GM21381 (cell line): ENCODE measurements around the gene RAP1GAP2.
"Not testable (repeated sequence)": the region's sequence is repeated elsewhere in the genome, so short reads cannot be mapped to it uniquely, and the experiment has no call there.

Experiments used
- ATAC-seq: cut with Tn5 transposase; IDR thresholded peaks from one replicate; pipeline ENCODE4 v1.9.1; 2021; ENCODE audit warnings: mild to moderate bottlenecking, moderate library complexity; ENCODE audit not compliant: unreplicated experiment

RAP1GAP2 gene

DNA sequence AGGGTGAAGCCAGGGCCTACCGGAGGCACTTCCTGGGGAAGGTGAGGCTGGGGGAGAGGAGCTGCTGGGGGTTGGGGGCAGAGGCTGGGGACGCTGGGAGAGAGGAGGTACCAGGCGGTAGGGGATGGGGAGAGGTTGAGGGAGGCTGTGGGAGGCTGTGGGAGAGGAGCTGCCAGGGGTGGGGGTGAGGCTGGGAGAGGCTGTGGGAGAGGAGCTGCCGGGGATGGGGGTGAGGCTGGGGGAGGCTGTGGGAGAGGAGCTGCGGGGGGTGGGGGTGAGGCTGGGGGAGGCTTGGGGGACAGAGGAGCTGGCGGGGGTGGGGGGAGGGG lies 167.8 kb downstream of the RAP1GAP2 start:
- ATAC-seq, result no peak

DNA sequence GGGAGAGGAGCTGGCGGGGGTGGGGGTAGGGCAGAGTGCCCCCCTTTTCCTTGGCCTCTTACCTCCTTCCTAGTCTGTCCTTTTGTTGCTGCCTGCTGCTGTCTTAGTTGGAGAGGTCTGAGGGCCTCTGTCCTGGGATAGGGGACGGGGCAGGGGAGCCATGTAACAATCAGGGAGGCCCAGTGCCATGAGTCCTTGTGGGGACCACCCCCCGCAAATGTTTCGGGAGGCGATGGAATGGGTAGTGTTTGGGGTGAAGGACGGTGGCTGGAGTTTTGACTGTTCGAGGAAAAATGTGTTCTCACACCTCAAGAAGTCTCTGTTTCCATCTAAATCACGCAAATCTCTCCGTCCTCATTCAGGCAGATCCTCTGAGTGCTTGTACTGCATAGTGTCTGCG lies 168.1 kb downstream of the RAP1GAP2 start:
- no peak for ATAC-seq

DNA sequence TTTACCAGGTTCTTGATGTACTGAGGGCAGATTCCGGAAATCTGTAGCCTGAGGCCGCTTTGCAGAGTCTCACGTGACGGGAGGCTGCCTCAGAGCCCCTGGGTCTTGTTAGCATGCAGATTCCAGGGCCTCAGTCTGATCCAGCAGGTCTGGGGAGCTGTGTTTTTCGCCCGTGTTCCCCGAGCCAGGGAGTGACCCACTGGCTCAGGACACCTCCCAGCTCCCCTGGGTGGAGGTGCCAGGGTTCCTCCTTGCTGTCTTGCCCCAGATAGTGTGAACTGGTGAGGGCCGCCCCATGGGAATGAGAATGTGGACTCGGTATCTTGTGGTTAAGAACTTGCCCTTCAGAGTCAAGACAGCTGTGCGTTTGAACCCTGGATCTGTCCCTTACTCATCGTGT lies 168.6 kb downstream of the RAP1GAP2 start:
- no peak for ATAC-seq

DNA sequence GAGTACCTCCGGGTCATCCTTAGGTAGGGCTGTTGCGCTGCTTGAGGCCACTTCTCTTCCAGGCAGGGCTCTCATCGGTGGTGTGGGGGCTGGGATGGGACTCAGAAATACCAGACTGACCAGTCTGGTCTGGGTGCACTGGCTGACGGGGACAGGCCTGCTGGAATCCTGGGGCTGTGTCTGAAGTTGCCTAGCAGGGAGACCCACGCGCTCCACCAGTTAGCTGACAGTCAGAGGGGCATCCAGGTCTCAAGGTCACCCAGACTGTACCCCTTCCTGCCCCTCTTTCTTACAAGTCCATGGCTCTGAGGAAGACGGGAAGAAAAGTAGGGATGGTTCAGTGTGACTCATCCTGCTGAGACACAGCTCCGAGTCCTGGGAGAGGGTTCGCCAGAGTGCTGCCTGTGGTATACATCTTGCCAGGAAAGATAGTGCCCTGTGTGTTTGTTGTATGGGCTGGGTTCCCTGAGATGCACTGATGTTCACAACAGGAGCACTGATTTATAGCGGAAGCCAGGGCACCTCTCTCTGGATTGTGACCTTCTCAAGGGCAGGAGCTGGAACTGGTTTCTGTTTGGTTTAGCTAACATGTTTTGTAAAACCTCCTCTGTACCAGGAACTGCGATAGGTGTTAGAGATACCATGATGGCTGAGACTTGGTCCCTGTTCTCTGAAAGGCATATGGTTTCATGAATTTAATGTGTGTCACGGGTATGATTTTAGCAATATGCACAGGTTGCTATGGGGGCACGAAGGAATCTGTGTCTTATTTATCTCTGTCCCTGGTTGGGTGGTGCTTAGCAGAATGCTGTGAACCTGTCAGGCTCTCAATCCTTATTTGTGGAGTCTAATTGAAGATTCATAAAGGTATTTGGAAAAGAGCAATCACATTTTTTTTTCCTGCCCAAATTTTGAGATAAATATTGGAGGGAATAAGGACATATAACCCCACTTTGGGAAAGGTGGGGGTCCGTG lies 169.7 kb downstream of the RAP1GAP2 start:
- no peak for ATAC-seq

DNA sequence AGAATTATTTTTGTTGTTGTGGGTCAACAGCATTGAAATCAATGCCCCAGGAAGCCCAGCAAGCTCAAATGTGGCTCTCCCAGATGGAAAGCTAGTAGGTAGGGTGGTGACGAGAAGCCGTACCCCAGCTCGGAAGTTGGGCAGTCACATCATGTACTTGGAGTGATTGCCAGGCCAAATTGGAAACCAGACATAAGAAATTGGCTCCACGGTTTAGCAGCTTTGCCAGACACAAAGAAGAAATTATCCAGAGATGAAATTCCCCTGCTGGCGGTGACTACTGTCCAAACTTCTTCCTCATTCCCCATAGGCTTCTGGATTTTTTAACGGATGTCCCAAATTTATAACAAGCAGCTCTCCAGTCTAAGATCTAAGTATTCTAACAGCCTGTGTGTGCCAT lies 171.3 kb downstream of the RAP1GAP2 start:
- no peak for ATAC-seq

DNA sequence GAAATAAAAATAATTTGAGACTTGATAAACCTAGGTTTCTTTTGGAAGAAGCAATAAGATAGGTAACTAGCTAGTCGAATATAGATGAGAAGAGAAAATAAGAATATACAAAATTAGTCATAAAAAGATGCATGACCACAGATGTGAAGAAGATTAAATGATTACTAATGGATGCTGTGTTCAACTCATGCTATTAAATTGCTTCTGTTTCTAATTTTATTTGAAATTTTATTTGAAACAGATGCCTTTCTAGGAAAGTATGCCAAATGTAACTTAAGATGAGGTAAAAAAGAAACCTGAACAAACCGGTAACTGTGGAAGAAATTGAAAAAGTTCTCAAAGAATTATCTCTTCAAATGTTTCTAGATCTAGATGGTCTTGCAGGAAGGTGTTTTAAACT lies 175.6 kb downstream of the RAP1GAP2 start:
- no peak for ATAC-seq

DNA sequence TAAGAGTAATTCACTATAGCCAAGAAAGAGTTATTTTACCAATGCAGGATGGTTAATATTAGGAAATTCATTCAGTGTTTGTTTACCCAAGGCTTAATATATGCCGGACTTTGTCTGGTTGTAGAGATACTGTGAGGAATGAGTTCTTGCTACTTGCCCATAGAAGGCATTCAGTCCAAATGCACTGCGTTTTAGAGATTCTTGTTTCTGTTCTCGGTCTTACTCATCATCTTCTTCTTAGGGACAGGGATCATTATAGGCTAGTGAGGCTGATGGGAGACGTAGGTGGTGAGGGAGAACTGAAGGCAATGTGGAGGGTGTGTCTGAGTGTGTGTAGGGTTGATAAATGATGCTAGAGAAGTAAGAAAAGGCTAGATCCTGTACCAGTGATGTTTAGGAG lies 176.5 kb downstream of the RAP1GAP2 start:
- ATAC-seq, result no peak

DNA sequence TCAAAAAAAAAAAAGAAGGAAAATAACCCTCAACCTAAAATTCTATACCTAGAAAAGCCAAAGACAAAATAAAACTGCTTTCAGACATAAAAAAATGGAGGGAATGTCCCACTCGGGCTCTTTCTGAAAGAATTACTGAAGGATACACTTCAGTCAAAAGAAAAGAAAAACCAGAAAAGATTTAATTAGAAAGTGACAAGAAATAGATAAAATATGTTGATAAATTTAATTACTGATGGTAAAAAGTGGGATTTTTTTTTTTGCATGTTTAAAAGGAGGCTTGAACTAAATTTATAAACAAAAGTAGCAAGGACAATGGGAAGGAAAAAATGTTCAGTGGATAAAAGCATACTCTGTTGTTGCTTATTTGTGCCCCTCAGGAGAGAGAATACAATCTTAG lies 178.1 kb downstream of the RAP1GAP2 start:
- no peak for ATAC-seq

DNA sequence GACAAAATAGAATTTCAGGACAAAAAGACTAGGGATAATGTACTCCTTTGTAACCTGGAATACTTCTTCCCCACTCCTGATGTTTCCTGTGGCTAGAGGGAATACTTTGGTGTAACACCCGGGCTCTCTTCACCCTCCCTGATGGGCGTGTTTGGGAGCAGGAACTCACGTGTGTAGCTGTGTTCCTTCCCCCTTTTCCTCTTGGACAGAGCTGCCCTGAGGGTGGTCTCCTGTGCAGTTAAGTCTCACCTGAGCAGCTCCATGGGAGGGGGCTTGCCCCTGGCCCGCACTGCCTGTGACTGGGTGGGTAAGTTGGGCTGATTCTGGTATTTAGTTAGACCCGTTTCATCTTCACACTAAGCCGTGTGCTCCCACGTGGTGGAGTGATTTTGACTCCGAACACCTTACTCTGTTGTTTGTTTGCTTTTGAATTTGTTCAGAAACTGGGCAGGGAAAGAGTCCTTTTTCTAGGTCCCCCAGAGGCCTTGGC lies 179.3 kb downstream of the RAP1GAP2 start:
- no peak for ATAC-seq

DNA sequence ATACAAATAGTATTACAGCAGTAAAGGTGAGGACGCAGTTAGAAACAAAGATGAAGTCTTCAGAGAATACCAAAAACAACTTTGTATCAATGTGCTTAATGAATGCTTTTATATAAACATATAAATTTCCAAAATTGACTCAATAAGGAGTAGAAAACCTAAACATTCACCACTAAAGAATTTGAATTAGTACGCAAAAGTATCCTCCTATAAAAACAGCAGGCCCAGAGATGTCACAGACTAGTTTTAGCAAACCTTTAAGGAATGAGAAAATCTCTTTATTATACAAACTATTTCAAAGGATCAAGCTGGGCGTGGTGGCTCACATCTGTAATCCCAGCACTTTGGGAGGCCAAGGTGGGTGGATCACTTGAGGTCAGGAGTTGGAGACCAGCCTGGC lies 180.9 kb downstream of the RAP1GAP2 start:
- ATAC-seq, result no peak

DNA sequence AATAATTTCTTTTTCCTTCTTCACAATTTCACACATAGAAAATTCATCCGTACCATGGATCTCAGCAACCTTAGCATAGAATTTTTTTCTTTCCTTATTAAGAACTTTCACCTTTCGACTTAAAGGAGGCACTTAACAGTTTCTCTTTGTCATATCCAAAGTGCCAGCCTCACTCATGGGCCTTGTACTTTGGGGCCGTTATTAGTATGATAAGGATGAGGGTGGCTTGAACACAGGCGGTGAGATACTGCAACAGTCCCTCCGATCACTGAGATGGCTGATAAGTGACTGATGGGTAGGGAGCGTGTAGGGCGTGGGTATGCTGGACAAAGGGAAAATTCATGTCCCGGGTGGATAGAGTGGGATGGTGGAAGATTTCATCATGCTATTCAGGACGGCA lies 181.9 kb downstream of the RAP1GAP2 start:
- ATAC-seq, result no peak

DNA sequence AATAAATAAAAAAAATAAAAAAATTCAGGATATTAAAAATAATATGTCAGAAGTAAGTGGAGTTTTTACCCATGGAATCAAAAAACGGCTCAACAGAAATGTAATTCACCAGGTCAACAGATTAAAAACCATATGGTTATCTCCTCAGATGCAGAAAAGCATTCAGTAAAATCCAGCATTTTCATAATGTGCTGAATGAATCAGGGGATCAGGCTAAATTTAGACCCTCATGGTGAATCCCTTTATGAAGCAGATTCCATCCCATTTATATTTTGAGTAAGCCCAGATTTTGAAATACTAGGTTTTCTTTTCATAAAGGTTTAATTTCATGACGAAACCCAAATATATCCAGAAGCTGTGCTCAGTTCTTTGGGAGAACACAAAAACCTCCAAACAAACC lies 182.8 kb downstream of the RAP1GAP2 start:
- no peak for ATAC-seq

DNA sequence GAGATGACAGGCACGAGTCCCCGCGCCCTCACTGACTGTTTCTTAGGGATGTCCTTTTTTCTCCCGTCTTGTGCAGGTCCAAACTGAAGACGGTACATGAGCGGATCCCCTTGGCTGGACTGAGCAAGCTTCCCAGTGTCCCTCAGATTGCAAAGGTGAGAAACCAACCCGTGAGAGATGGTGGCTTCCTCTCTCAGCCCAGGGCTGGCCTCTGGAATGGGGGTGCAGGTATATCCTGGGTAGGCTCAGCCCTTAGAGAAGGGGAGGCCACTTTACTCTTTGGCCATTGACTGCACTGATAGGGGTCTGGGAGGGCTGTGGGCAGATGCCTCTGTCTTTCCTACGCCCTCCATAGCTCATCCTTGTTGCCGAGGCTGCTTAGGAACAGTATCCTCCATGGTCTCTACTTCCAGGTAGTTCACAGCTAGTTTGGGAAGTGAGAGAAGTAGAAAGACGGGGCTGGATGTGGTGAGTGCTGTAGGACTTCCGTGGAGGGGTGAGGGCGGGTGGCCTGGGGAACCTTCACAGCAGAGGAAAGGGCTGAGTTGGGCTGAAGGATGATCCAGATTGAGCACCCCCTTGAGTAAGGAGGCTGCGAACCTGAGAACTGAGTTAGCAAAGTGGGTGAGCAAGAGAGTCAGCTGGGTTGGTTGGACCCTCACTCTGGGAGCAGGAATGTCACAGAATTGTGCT lies 184.1 kb downstream of the RAP1GAP2 start:
- no peak for ATAC-seq

DNA sequence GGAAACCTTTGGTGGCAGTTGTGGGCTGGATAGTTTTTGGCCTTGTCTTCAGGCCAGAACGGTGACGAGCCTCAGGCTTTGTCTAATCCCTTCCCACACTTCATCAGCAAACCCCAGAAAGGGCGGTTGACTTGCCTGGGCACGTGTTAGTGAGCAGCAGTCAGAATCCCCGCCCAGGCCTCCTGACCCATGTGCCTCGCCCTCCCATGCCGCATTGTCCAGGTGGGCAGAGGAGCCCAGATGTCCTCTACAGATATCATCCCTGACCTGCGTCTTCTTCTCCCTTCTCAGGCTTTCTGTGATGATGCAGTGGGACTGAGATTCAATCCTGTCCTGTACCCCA lies 184.6 kb downstream of the RAP1GAP2 start:
- no peak for ATAC-seq

DNA sequence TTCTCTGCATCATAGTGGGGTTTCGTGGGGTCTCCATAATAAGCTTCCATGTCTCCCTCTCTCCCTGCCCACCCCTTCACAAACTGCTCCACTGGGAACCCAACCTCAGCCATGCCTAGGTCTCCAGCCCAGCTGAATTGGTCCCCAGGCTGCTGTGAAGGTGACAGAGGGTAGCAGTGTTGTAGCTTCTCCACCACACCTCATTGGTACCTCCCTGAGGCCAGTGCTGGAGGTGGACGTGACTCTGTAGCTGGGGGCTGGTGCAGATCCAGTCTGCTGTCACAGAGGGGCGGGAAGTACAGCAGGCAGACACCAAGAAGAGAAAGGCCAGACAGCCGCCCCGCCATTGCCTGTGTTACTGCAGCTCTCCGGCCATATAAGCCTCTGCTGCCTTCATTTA lies 185.1 kb downstream of the RAP1GAP2 start:
- ATAC-seq, result no peak

DNA sequence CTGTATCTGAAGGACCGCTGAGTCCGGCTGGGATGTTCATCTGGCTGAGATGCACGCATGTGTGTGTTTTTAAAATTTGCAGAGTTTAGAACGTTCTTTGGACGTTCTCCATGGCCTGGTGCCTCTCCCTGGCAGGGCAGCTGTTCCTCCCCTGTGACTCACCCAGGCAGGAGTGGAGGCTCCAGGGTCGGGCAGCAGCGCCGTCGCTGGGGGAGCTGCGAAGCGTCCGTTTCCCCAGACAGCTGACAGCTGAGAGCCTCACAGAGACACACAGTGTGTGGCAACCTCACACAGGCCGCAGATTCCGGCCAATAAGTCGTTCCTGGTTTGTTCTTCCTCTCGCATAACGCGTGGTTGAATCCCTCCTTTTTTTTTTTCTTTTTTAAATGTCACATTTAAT lies 186.6 kb downstream of the RAP1GAP2 start:
- no peak for ATAC-seq

DNA sequence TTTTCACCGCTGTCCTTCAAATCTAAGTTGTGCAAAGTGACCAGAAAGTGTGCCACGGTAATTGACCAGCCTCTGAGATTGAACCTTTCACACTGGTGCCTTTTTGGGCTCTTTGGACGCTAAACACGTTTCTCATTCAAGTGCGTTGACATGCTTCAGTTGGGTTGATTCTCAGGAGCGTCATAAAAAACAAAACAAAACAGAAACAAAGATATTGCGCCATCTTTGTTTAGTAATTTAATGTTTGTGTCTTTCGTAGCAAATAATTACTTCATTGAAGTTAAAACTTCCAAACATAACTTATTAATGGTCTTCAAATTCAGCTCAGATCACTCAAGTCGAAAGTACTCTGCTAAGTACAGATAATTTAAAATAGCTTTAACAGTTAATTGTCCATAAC lies 187.0 kb downstream of the RAP1GAP2 start:
- ATAC-seq, result no peak

DNA sequence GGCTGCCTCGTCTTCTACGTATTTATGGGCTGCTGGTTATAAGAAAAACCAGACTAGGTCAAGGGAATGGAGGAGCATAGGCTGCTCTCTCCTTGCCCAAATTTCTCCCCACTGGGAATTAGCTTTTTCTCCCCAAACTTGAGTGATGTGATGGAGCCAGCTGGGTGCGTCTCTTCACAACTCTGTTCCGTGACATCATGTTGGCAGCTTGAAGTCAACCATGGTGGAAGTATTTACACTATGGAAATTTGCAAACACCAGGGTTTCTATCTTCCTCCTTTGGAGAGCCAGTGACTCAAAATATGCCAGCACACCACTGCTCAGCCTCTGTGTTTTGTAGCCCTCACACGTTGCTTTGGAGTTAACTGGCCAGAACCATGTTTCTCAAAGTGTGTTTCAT lies 189.1 kb downstream of the RAP1GAP2 start:
- ATAC-seq, result no peak

DNA sequence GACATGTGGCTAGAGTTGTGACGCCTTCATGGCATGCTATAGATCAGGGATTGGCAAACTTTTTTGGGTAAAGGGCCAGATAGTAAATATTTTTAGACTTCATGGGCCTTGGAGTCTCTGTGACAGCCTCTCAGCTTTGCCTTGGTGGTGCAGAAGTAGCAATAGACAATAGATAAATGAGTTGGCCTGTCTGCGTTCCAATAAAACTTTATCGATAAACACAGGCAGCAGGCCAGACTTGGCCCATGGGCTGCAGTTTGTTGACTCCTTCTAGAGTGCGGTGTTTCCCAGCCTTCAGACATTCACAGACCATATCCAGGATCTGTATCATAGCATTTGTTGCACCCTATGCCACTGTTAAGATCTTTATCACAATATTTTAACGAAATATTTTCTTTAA lies 190.7 kb downstream of the RAP1GAP2 start:
- no peak for ATAC-seq

DNA sequence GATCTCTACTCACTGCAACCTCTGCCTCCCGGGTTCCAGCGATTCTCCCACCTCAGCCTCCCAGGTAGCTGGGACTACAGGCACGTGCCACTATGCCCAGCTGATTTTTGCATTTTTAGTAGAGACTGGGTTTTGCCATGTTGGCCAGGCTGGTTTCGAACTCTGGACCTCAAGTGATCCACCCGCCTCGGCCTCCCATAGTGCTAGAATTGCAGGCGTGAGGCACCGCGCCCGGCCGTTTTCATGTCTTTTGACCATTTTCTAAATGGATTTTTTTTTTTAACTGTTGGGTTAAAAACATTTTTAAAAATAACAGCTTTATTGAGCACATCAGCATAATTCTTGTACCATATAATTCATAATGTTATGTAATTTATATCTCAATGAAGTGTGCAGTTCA lies 193.2 kb downstream of the RAP1GAP2 start:
- ATAC-seq, result not testable (repeated sequence)

DNA sequence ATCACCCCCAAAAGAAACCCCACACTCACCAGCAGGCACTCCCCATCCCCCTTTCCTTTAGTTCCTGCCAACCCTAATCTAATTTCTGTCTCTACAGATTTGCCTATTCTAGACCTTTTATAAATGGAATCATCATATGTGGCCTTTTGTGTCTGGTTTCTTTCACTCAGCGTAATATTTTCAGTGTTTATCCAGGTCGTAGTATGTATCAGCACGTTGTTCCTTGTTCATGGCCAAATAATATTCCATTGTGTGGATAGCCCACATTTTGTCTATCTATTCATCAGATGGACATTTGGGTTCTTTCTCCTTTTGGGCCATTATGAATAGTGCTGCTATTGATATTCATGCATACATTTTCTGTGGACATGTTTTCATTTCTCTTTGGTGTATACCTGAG lies 193.6 kb downstream of the RAP1GAP2 start:
- ATAC-seq, result no peak

DNA sequence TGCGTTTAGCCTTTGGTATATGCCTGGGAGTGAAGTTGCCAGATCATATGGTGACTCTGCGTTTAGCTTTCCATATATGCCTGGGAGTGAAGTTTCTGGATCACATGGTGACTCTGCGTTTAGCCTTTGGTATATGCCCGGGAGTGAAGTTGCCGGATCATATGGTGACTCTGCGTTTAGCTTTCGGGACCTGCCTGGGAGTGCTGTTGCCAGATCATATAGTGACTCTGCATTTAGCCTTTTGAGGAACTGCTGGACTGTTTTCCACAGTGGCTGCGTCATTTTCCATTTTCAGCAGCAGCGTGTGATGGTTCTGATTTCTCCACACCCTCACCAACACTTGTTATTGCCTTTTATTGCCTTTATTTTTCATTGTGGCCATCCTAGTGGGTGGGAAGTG lies 194.2 kb downstream of the RAP1GAP2 start:
- ATAC-seq, result no peak
